ENCODE measurements around the gene RAB8A. TPM values are rescaled to one million over a fixed set of nuclear protein-coding genes. Genes with fewer than 3 reads are reported as not detected.

The RAB8A gene
- total RNA-seq, 1 donor = 107 TPM

- peaks cover 60% of the 10 kb centered on the region for H3K4me1 ChIP-seq (ENCODE audit: insufficient read depth, low read length)
- H3K4me3 ChIP-seq (ENCODE audit: low read length) = no peak overlapping the region
- H3K9me3 ChIP-seq (ENCODE audit: low read depth, low read length) = no peaks in the 10 kb centered on the region
- H3K27me3 ChIP-seq (ENCODE audit: insufficient read depth, low read length) = no peaks in the 10 kb centered on the region
Observed at GRCh38 chr19:16136185-16136999, 24.7 kb downstream of the RAB8A start.

DNA sequence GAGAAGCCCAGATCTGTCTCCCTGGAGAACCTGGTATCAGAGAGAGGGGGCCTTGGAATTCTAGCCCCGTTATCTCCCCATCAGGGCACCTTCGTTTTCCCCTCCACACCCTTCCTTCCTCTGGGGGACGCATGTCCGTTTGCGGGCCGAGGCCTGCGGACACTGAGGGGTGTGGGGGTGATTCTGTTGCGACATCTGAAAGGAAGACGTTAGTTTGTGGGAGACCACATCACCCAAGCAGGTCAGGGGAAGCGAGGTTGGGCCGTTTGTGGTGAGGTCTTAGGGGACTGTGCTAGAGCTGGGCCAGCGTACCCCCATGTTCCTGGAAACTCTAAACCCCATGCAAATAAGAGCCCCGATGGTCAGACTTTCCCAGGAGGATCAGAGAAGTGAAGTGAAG, 28.1 kb downstream of the RAB8A start:
- H3K4me1 ChIP-seq (ENCODE audit: insufficient read depth, low read length) = peaks cover 86% of the 10 kb centered on the region
- H3K9me3 ChIP-seq (ENCODE audit: low read depth, low read length) = no peaks in the 10 kb centered on the region
- no peaks in the 10 kb centered on the region for H3K27me3 ChIP-seq (ENCODE audit: insufficient read depth, low read length)
- H3K4me3 ChIP-seq (ENCODE audit: low read length) = no peak overlapping the region

- peaks cover 88% of the 10 kb centered on the region for H3K4me1 ChIP-seq (ENCODE audit: insufficient read depth, low read length)
- H3K9me3 ChIP-seq (ENCODE audit: low read depth, low read length) = no peaks in the 10 kb centered on the region
- no peaks in the 10 kb centered on the region for H3K27me3 ChIP-seq (ENCODE audit: insufficient read depth, low read length)
Observed at GRCh38 chr19:16141043-16141442, 29.4 kb downstream of the RAB8A start.

DNA sequence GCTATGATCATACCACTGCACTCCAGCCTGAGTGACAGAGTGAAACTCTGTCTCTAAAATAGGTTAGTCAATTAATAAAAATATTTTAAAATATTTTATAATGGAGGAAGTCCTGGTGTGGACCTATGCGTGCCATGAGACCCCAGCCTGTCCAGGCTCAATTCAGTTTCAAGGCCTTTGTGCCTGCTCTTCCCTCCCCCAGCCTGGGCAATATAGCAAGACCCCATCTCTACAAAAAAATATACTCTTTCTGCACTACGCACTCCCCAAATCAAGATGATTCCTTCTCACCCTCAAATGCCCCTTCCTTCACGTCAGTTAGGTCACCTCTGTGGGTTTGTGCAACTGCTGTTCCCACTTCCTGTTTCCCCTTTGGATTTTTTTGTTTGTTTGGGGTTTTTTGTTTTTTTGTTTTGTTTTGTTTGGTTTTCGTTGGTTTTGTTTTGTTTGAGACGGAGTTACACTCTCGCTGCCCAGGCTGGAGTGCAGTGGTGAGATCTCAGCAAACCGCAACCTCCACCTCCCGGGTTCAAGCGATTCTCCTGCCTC, 30.4 kb downstream of the RAB8A start:
- no peak overlapping the region for H3K4me3 ChIP-seq (ENCODE audit: low read length)
- H3K9me3 ChIP-seq (ENCODE audit: low read depth, low read length) = no peaks in the 10 kb centered on the region
- H3K27me3 ChIP-seq (ENCODE audit: insufficient read depth, low read length) = no peaks in the 10 kb centered on the region
- peaks cover 89% of the 10 kb centered on the region for H3K4me1 ChIP-seq (ENCODE audit: insufficient read depth, low read length)

More at GRCh38 chr19:16141043-16141442, 29.4 kb downstream of the RAB8A start:
- no peak overlapping the region for H3K4me3 ChIP-seq (ENCODE audit: low read length)

- no peaks in the 10 kb centered on the region for H3K27me3 ChIP-seq (ENCODE audit: insufficient read depth, low read length)
- peaks cover 99% of the 10 kb centered on the region for H3K4me1 ChIP-seq (ENCODE audit: insufficient read depth, low read length)
- H3K4me3 ChIP-seq (ENCODE audit: low read length) = peak within 1 kb of the TSS; percentile 79
- H3K9me3 ChIP-seq (ENCODE audit: low read depth, low read length) = no peaks in the 10 kb centered on the region
Observed at GRCh38 chr19:16143399-16144215, 31.9 kb downstream of the RAB8A start, which contains the start of gene HSH2D. TSS of gene HSH2D (plus strand) at chr19:16143685. CDS start at chr19:16148751, 5,066 bp downstream.

- Histone ChIP-seq H3K9me3 (ENCODE audit: low read depth, low read length) (no peaks in the 10 kb centered on the region), H3K4me3 (ENCODE audit: low read length) (peak overlapping the region; percentile 79), H3K4me1 (ENCODE audit: insufficient read depth, low read length) (peaks cover 99% of the 10 kb centered on the region), H3K27me3 (ENCODE audit: insufficient read depth, low read length) (no peaks in the 10 kb centered on the region)
Observed at GRCh38 chr19:16144216-16144581, 32.5 kb downstream of the RAB8A start.

- peaks cover 99% of the 10 kb centered on the region for H3K4me1 ChIP-seq (ENCODE audit: insufficient read depth, low read length)
Observed at GRCh38 chr19:16146112-16146511, 34.4 kb downstream of the RAB8A start.

GRCh38 chr19:16148443-16149229, 36.9 kb downstream of the RAB8A start:
- no peak overlapping the region for H3K4me3 ChIP-seq (ENCODE audit: low read length)
- H3K4me1 ChIP-seq (ENCODE audit: insufficient read depth, low read length) = peaks cover 83% of the 10 kb centered on the region
- no peaks in the 10 kb centered on the region for H3K27me3 ChIP-seq (ENCODE audit: insufficient read depth, low read length)
- H3K9me3 ChIP-seq (ENCODE audit: low read depth, low read length) = no peaks in the 10 kb centered on the region

More at GRCh38 chr19:16146112-16146511, 34.4 kb downstream of the RAB8A start:
- Histone ChIP-seq H3K4me3 (ENCODE audit: low read length) (peak overlapping the region; percentile 79), H3K27me3 (ENCODE audit: insufficient read depth, low read length) (no peaks in the 10 kb centered on the region), H3K9me3 (ENCODE audit: low read depth, low read length) (no peaks in the 10 kb centered on the region)

- Histone ChIP-seq H3K4me3 (ENCODE audit: low read length) (no peak overlapping the region), H3K9me3 (ENCODE audit: low read depth, low read length) (no peaks in the 10 kb centered on the region), H3K27me3 (ENCODE audit: insufficient read depth, low read length) (no peaks in the 10 kb centered on the region), H3K4me1 (ENCODE audit: insufficient read depth, low read length) (peaks cover 59% of the 10 kb centered on the region)
Observed at GRCh38 chr19:16153582-16154336, 42.1 kb downstream of the RAB8A start.

DNA sequence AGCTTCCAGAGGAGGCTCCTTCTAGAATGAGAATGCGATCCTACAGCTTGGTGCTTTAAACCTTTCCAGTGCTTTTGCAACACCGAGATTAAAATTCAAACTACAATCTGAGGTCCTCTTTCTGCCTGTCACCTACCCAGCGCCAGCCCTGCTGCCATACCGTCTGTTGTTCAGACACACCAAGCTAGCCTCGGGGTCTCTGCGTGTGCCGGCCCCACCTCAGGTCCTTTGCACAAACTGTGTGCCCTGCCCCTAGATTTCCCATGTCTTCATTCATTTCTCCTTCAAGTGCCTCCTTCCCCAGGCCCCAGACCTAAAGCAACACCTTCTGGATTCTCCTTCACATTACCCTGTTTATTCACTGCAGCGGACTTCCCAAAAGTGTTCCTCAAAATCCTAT, 42.9 kb downstream of the RAB8A start:
- peaks cover 51% of the 10 kb centered on the region for H3K4me1 ChIP-seq (ENCODE audit: insufficient read depth, low read length)
- H3K4me3 ChIP-seq (ENCODE audit: low read length) = no peak overlapping the region
- no peaks in the 10 kb centered on the region for H3K9me3 ChIP-seq (ENCODE audit: low read depth, low read length)
- H3K27me3 ChIP-seq (ENCODE audit: insufficient read depth, low read length) = no peaks in the 10 kb centered on the region

DNA sequence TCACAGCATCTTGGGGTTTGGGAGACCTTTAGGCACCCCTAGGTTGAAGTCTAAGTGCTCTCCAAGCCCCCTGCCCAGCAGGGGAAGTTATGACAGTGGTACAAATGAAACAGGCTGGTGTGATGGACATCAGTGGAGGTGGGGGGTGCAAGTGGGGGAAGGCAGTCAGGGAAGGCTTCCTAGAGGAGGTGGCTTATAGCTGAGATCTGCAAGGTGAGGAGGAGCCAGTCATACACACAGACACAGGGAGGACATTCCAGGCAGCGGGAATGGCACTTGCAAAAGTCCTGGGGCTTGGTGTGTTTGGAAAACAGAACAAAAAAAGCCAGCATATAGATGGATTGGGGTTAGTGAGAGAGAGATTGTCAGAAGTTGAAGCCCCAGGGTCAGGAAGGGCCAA, 43.4 kb downstream of the RAB8A start:
- Histone ChIP-seq H3K4me1 (ENCODE audit: insufficient read depth, low read length) (peaks cover 46% of the 10 kb centered on the region), H3K9me3 (ENCODE audit: low read depth, low read length) (no peaks in the 10 kb centered on the region), H3K27me3 (ENCODE audit: insufficient read depth, low read length) (no peaks in the 10 kb centered on the region), H3K4me3 (ENCODE audit: low read length) (no peak overlapping the region)

DNA sequence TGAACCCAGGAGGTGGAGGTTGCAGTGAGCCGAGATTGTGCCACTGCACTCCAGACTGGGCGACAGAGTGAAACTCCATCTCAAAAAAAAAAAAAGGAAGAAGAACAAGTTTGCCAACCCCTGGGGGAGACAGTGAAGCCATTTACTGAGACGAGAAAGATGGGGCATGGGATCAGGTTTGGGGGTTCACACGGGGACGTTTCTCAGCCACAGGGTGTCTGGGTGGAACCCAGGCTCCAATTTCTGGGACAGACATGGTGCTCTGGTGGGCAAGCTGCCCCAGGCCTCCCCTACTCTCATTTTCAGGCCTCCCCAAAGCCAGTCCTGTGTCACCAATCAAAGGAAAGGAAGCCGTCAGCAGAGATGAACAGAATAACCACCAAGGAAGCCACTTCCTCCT, 45.2 kb downstream of the RAB8A start:
- Histone ChIP-seq H3K27me3 (ENCODE audit: insufficient read depth, low read length) (no peaks in the 10 kb centered on the region), H3K9me3 (ENCODE audit: low read depth, low read length) (no peaks in the 10 kb centered on the region), H3K4me1 (ENCODE audit: insufficient read depth, low read length) (peaks cover 38% of the 10 kb centered on the region)

GRCh38 chr19:16157601-16158000, 45.9 kb downstream of the RAB8A start:
- H3K9me3 ChIP-seq (ENCODE audit: low read depth, low read length) = no peaks in the 10 kb centered on the region
- H3K4me1 ChIP-seq (ENCODE audit: insufficient read depth, low read length) = peaks cover 34% of the 10 kb centered on the region
- no peaks in the 10 kb centered on the region for H3K27me3 ChIP-seq (ENCODE audit: insufficient read depth, low read length)
- H3K4me3 ChIP-seq (ENCODE audit: low read length) = no peak overlapping the region

More for the DNA sequence above, 45.2 kb downstream of the RAB8A start:
- H3K4me3 ChIP-seq (ENCODE audit: low read length) = no peak overlapping the region

GRCh38 chr19:16159655-16160054, 48.0 kb downstream of the RAB8A start:
- no peaks in the 10 kb centered on the region for H3K27me3 ChIP-seq (ENCODE audit: insufficient read depth, low read length)
- no peak overlapping the region for H3K4me3 ChIP-seq (ENCODE audit: low read length)
- H3K4me1 ChIP-seq (ENCODE audit: insufficient read depth, low read length) = peaks cover 28% of the 10 kb centered on the region
- no peaks in the 10 kb centered on the region for H3K9me3 ChIP-seq (ENCODE audit: low read depth, low read length)

Data from mononuclear cell (primary cell).